HCT116 (cell line): ENCODE data around the gene SYNGR1. TPM values are rescaled to one million over a fixed set of nuclear protein-coding genes. Genes with fewer than 3 reads are reported as not detected.

Experiments used
- ATAC-seq: fragments of 200-7000 bp; cut with Tn5 transposase; 2 replicates; pipeline ENCODE4 v1.9.1; 2020; ENCODE audit warnings: mild to moderate bottlenecking, moderate library complexity
- BruUV-seq: library from RNA; stranded (reverse); fragments of 400-500 nt; replicated peaks from 2 replicates; lab custom pipeline; 2021; lab: Mats Ljungman, UMichigan
- CTCF ChIA-PET: fragments of 300-600 bp; sonication (Branson Sonifier 250); formaldehyde crosslinking; loops from one replicate; lab custom pipeline; 2021; ENCODE audit warnings: antibody characterized with exemption; lab: Charles Lee
- POLR2A ChIA-PET: fragments of 300-600, 350-600 bp; sonication (Branson Sonifier 250); formaldehyde crosslinking; loops from one replicate; lab custom pipeline; 2021; ENCODE audit warnings: antibody characterized with exemption; lab: Charles Lee
- RAD21 ChIA-PET, 2 experiments: fragments of 300-600 bp; sonication (Branson Sonifier 250); formaldehyde crosslinking; loops; one replicate each; lab custom pipeline; 2023; ENCODE audit warnings: low total read pairs in 2 of 2; ENCODE audit not compliant: uncharacterized antibody in 2 of 2, unreplicated experiment in 2 of 2, low non-redundant PET in 1 of 2; lab: Charles Lee
- DNase-seq: peaks from one replicate; pipeline ENCODE4 v3.0.0-alpha.2; 2010; ENCODE audit warnings: low read depth, low spot score
- H2AFZ ChIP-seq: fragments of 200-600 bp; shearing (Covaris generic), sonication (generic); 2 replicates; pipeline ENCODE4 v1.6.1; 2017; ENCODE audit warnings: low read depth, mixed run types, mixed read lengths, antibody characterized with exemption, low read length; ENCODE audit not compliant: poor library complexity, severe bottlenecking
- H3K27ac ChIP-seq: 2 replicates; pipeline ENCODE4 v1.5.1; 2012; ENCODE audit warnings: low read depth, low read length
- H3K27me3 ChIP-seq: fragments of 200-600 bp; sonication (generic); 2 replicates; pipeline ENCODE4 v1.6.1; 2016; ENCODE audit warnings: mixed run types, low read length, mixed read lengths; ENCODE audit not compliant: insufficient read depth
- H3K36me3 ChIP-seq, 2 experiments: fragments of 200-500 bp in 1 of 2; fragments of 200-600 bp in 1 of 2; sonication (Bioruptor generic) in 1 of 2; sonication (generic) in 1 of 2; 2 replicates each; pipeline versions ENCODE4 v1.5.1 to v1.6.1; 2014 to 2016; ENCODE audit warnings: low read length in 2 of 2, inconsistent platforms in 1 of 2, mixed read lengths in 1 of 2, mixed run types in 1 of 2; ENCODE audit not compliant: insufficient read depth in 2 of 2, control insufficient read depth in 1 of 2
- H3K4me1 ChIP-seq, 2 experiments: fragments of 200-600 bp in 1 of 2; sonication (generic) in 1 of 2; 2 replicates each; pipeline versions ENCODE4 v1.5.1 to v1.6.1; 2012 to 2017; ENCODE audit warnings: low read length in 2 of 2, inconsistent platforms in 1 of 2, mild to moderate bottlenecking in 1 of 2, mixed read lengths in 1 of 2, mixed run types in 1 of 2, moderate library complexity in 1 of 2; ENCODE audit not compliant: insufficient read depth in 2 of 2, control insufficient read depth in 1 of 2
- H3K4me2 ChIP-seq: fragments of 200-600 bp; sonication (generic); 2 replicates; pipeline ENCODE4 v1.6.1; 2017; ENCODE audit warnings: mixed run types, low read length, mixed read lengths
- H3K4me3 ChIP-seq, 2 experiments: fragments of 200-600 bp in 1 of 2; sonication (generic) in 1 of 2; replicated peaks in 1 of 2; 2 replicates each; pipeline ENCODE4 v1.5.1; 2011 to 2016; ENCODE audit warnings: low read length in 2 of 2, control low read depth in 1 of 2, low read depth in 1 of 2, mild to moderate bottlenecking in 1 of 2, mixed read lengths in 1 of 2, mixed run types in 1 of 2
- H3K79me2 ChIP-seq: fragments of 200-600 bp; sonication (generic); 2 replicates; pipeline ENCODE4 v1.6.1; 2017; ENCODE audit warnings: mild to moderate bottlenecking, mixed run types, low read length, moderate library complexity, mixed read lengths; ENCODE audit not compliant: insufficient read depth
- H3K9ac ChIP-seq: fragments of 200-600 bp; sonication (generic); 2 replicates; pipeline ENCODE4 v1.6.1; 2016; ENCODE audit warnings: low read length, mixed read lengths
- H3K9me2 ChIP-seq: fragments of 200-600 bp; sonication (generic), shearing (Covaris generic); 2 replicates; pipeline ENCODE4 v1.6.1; 2017; ENCODE audit warnings: mixed run types, mild to moderate bottlenecking, moderate library complexity; ENCODE audit not compliant: insufficient read depth
- H3K9me3 ChIP-seq, 2 experiments: fragments of 200-500 bp in 1 of 2; fragments of 200-600 bp in 1 of 2; sonication (Bioruptor generic) in 1 of 2; sonication (generic) in 1 of 2; 2 replicates each; pipeline ENCODE4 v1.6.1; 2014 to 2017; ENCODE audit warnings: low read length in 2 of 2, mixed read lengths in 2 of 2, inconsistent platforms in 1 of 2, low read depth in 1 of 2, mild to moderate bottlenecking in 1 of 2, mixed run types in 1 of 2, moderate library complexity in 1 of 2; ENCODE audit not compliant: control insufficient read depth in 1 of 2, insufficient read depth in 1 of 2
- H4K20me1 ChIP-seq: fragments of 200-600 bp; sonication (generic), shearing (Covaris generic); 2 replicates; pipeline ENCODE4 v1.6.1; 2017; ENCODE audit warnings: mixed run types, mild to moderate bottlenecking, moderate library complexity; ENCODE audit not compliant: insufficient read depth
- CEBPB ChIP-seq: IDR thresholded peaks from 2 replicates; pipeline ENCODE4 v1.6.1; 2012; ENCODE audit warnings: low read depth
- CTCF ChIP-seq, 3 experiments: fragments of 200-600 bp in 1 of 3; sonication (generic) in 1 of 3; IDR thresholded peaks in 2 of 3; conservative IDR thresholded peaks in 1 of 3; 2 replicates each; pipeline ENCODE4 v1.5.1; 2012 to 2017; ENCODE audit warnings: low read depth in 2 of 3, low read length in 2 of 3, antibody characterized with exemption in 1 of 3, borderline replicate concordance in 1 of 3, control low read depth in 1 of 3, mild to moderate bottlenecking in 1 of 3, mixed read lengths in 1 of 3, mixed run types in 1 of 3, moderate library complexity in 1 of 3; ENCODE audit not compliant: insufficient read depth in 1 of 3
- EGR1 ChIP-seq: IDR thresholded peaks from 2 replicates; pipeline ENCODE4 v1.6.1; 2012; ENCODE audit warnings: low read depth
- EZH2 ChIP-seq: fragments of 200-600 bp; sonication (generic); IDR thresholded peaks from 2 replicates; pipeline ENCODE4 v1.6.1; 2017; ENCODE audit warnings: antibody characterized with exemption, mixed run types
- POLR2A ChIP-seq: IDR thresholded peaks from 2 replicates; pipeline ENCODE4 v1.7.0; 2011; ENCODE audit warnings: borderline replicate concordance; ENCODE audit not compliant: insufficient read depth, insufficient read length; ENCODE audit errors: extremely low read depth
- POLR2AphosphoS5 ChIP-seq: IDR thresholded peaks from 2 replicates; pipeline ENCODE4 v1.6.1; 2011; ENCODE audit warnings: mild to moderate bottlenecking, low read depth, low read length, moderate library complexity
- RAD21 ChIP-seq: IDR thresholded peaks from 2 replicates; pipeline ENCODE4 v1.6.1; 2012; ENCODE audit warnings: low read depth, mild to moderate bottlenecking
- SRF ChIP-seq: IDR thresholded peaks from 2 replicates; pipeline ENCODE4 v1.6.1; 2012; ENCODE audit warnings: low read depth
- TCF7L2 ChIP-seq: IDR thresholded peaks from 2 replicates; pipeline ENCODE4 v1.7.0; 2011; ENCODE audit warnings: borderline replicate concordance, inconsistent platforms; ENCODE audit not compliant: insufficient read depth, insufficient read length; ENCODE audit errors: extremely low read depth
- YY1 ChIP-seq: IDR thresholded peaks from 2 replicates; pipeline ENCODE4 v1.6.1; 2011; ENCODE audit warnings: low read length, low read depth, moderate library complexity, mild to moderate bottlenecking; ENCODE audit not compliant: insufficient replicate concordance; ENCODE audit errors: extremely low read depth
- ZNF274 ChIP-seq: fragments of 200-500 bp; sonication (Bioruptor generic); IDR thresholded peaks from 2 replicates; pipeline ENCODE4 v1.6.1; 2014; ENCODE audit warnings: mild to moderate bottlenecking, low read depth, low read length, inconsistent platforms
- intact Hi-C: fragments of 100-400 bp; cut with micrococcal nuclease; formaldehyde crosslinking; loops from 2 replicates; pipeline ENCODE4 v1.10.0; 2022
- total RNA-seq: library from RNA; stranded (reverse); gene quantifications from one replicate; pipeline ENCODE4 v1.2.1, GENCODE V29; 2021; ENCODE audit not compliant: unreplicated experiment

Gene SYNGR1
- total RNA-seq, 1 experiment from 2014 or later = 20.7 TPM

DNA sequence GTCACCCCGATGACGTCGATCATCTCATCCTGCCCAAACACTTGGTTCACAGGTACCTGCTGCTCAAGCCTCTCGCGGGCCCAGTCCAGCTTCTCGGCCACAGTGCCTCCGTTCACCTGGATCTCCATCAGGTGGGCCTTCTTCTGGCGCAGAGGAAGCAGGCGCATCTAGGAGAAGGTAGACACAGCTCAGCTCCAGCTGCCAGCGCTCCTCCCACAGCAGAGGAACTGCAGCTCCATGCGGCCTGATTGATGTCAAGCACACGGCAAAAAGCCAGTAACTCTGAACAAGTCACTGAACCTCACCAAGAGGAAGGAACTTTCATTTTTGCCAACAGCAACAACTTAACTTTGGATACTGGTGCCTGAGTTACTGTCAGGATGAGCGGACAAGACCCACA, 34.4 kb upstream of the SYNGR1 start:
- TF ChIP-seq RAD21 (no peak), ZNF274 (no peak), YY1 (no peak), POLR2A (no peak), SRF (no peak), EZH2 (no peak), TCF7L2 (no peak)
- H3K9me2 ChIP-seq = no peaks in the 10 kb centered on the region
- no TSS peak for BruUV-seq
- no peaks in the 10 kb centered on the region for H3K27me3 ChIP-seq
- ATAC-seq (no peak), DNase-seq (no peak)
- H3K27ac ChIP-seq = peak overlapping the region; percentile 100
- H3K4me2 ChIP-seq = peak overlapping the region; percentile 81
- no peaks in the 10 kb centered on the region for H3K9me3 ChIP-seq
- no peak overlapping the region for H3K4me3 ChIP-seq
- CTCF ChIA-PET = interaction anchor here (1.5 to 2.2 kb wide), 2 partner anchors 144 to 214 kb away, joined by 3 to 7 read pairs; no protein-coding TSS in a partner anchor
- H3K4me1 ChIP-seq = peaks cover 43 to 79% of the 10 kb centered on the region in 2 experiments
- H4K20me1 ChIP-seq = peaks cover 55% of the 10 kb centered on the region; the same call in 1 of the 2 replicates
- no peak overlapping the region for H2AFZ ChIP-seq
- POLR2A ChIA-PET = interaction anchor here (0.6 to 6.4 kb wide), 8 partner anchors 16 to 214 kb away, joined by 3 to 33 read pairs (median 4); no protein-coding TSS in a partner anchor
- intact Hi-C loops = loop anchor here (5.0 kb wide), 1 partner anchor 207 kb away; the partner anchor contains the start of gene ATF4
- RAD21 ChIA-PET = no interaction called here
- peaks cover 44 to 73% of the 10 kb centered on the region in 2 experiments for H3K36me3 ChIP-seq
- peak overlapping the region; percentile 98 for H3K9ac ChIP-seq
- peaks cover 65% of the 10 kb centered on the region for H3K79me2 ChIP-seq

DNA sequence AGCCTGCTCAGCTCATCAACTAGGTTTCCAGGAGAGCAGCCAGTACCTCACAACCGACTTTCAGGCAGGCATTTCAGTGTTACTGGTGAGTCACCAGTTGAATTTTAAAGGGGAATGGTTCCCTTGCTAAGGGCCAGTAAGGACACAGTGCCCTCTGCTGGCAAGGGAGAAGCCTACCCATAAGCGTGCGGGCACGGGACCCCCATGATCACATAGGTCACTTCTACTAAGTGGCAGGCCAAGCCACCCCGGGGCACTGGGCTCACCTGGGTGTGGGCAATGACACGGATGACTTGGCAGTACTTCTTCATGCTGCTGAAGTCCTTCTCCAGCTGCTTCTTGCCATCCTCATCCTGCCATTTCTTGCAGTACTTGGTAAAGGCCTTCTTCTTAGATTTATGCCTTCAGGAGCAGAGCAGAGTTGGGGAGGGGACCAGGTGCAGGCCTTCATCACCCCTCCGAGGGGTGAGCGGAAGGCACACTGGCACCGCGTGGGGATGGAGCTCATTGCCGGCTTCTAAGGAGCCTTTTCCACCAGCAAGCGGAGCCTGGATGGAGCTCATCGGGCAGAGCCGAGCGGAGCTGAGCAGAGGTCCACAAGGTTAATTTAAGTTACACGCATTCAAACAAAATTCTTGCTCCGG, 33.2 kb upstream of the SYNGR1 start:
- ChIA-PET POLR2A (interaction anchor here (1.0 to 6.4 kb wide), 12 partner anchors 10 to 313 kb away, joined by 3 to 33 read pairs (median 6); partner anchors contain the start of gene CBX7), RAD21 (no interaction called here), CTCF (interaction anchor here (1.1 to 3.9 kb wide), 5 partner anchors 26 to 212 kb away, joined by 3 to 16 read pairs (median 5); no protein-coding TSS in a partner anchor)
- H2AFZ ChIP-seq = no peak overlapping the region
- BruUV-seq = no TSS peak
- DNase-seq (peak; percentile 60), ATAC-seq (peak; percentile 18)
- H3K4me1 ChIP-seq = peaks cover 44 to 77% of the 10 kb centered on the region in 2 experiments
- peaks cover 65% of the 10 kb centered on the region for H3K79me2 ChIP-seq
- TF ChIP-seq TCF7L2 (no peak), CEBPB (no peak), EGR1 (no peak), POLR2AphosphoS5 (peak; percentile 34; the same call in 1 of the 2 replicates), CTCF (IDR thresholded peaks at IDR 0.05 in 2 of 3, conservative IDR thresholded peaks at IDR 0.05 in 1 of 3; ENCODE audit: borderline replicate concordance in 1 of 3, insufficient read depth in 1 of 3, low read depth in 2 of 3, low read length in 2 of 3) (peak in 2 of 3 experiments; percentile 78 to 80; a peak in 4 of 6 replicates), RAD21 (no peak)
- H3K4me2 ChIP-seq = peak overlapping the region; percentile 81
- H4K20me1 ChIP-seq = peaks cover 55% of the 10 kb centered on the region; the same call in 1 of the 2 replicates
- H3K4me3 ChIP-seq = peak overlapping the region; percentile 86 to 99
- H3K9ac ChIP-seq = peak overlapping the region; percentile 98
- no peaks in the 10 kb centered on the region for H3K9me2 ChIP-seq
- no peaks in the 10 kb centered on the region for H3K9me3 ChIP-seq
- intact Hi-C loops = loop anchor here (5.0 kb wide), 1 partner anchor 206 kb away; the partner anchor contains the start of gene ATF4
- H3K36me3 ChIP-seq = peaks cover 44 to 73% of the 10 kb centered on the region in 2 experiments
- H3K27ac ChIP-seq = peak overlapping the region; percentile 100
- H3K27me3 ChIP-seq = no peaks in the 10 kb centered on the region
